Type B pancreatic cell (in vitro differentiated cells): ENCODE results near the gene LRRFIP1. TPM values are rescaled to one million over a fixed set of nuclear protein-coding genes. Genes with fewer than 3 reads are reported as not detected.
A peak's percentile ranks its signal among the peaks of the same experiment; 100 is the strongest.

Source experiments
- DNase-seq: peaks from one replicate; pipeline ENCODE4 v3.0.0; 2021; ENCODE audit warnings: mixed read lengths; ENCODE audit not compliant: unreplicated experiment; ENCODE audit errors: extremely low spot score
- H3K27ac Mint-ChIP-seq: 2 replicates; pipeline ENCODE4 v1.8.0; 2021; ENCODE audit warnings: mild to moderate bottlenecking, mixed read lengths
- H3K27me3 Mint-ChIP-seq: 2 replicates; pipeline ENCODE4 v1.8.0; 2021; ENCODE audit warnings: mixed read lengths
- H3K36me3 Mint-ChIP-seq: 2 replicates; pipeline ENCODE4 v1.8.0; 2021; ENCODE audit warnings: mixed read lengths
- H3K4me1 Mint-ChIP-seq: one replicate; pipeline ENCODE4 v1.8.0; 2021; ENCODE audit warnings: mixed read lengths; ENCODE audit not compliant: unreplicated experiment
- H3K4me3 Mint-ChIP-seq: 2 replicates; pipeline ENCODE4 v1.8.0; 2021; ENCODE audit warnings: mild to moderate bottlenecking, mixed read lengths
- H3K9me3 Mint-ChIP-seq: 2 replicates; pipeline ENCODE4 v1.8.0; 2021; ENCODE audit warnings: mixed read lengths
- CTCF ChIP-seq: fragments of 200-600 bp; sonication (generic); conservative IDR thresholded peaks from 2 replicates; pipeline ENCODE4 v1.5.0; 2021; ENCODE audit warnings: antibody characterized with exemption, mild to moderate bottlenecking
- total RNA-seq: library from RNA; stranded (reverse); gene quantifications from 2 replicates; pipeline ENCODE4 v1.2.1, GENCODE V29; 2021; ENCODE audit warnings: low replicate concordance

LRRFIP1 gene
- total RNA-seq, 1 donor from 2014 or later, result 53.8 TPM

DNA sequence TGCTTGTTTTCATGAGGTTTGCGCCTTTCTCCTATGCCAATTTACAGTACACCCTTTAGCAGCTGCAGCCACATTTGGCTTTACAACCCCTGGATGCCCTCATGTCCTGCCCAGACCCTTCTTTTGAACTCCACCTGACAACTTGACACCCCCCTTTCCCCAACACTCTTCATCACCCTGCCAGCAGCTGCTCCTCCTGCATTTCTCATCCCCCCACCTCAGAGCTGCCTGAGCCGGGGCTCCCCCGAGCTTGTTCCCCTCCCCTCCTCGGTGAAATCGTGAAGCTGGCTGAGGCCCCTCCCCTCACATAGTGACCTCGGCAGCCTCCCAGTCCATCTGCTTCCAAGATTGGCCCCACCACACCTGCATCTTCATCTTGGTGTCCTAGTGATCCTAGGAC, 40.5 kb downstream of the LRRFIP1 start:
- TF ChIP-seq CTCF, result no peak
- peak overlapping the region; percentile 19 for H3K27ac Mint-ChIP-seq
- no peaks in the 10 kb centered on the region for H3K9me3 Mint-ChIP-seq
- peaks cover 54% of the 10 kb centered on the region for H3K4me1 Mint-ChIP-seq
- no peaks in the 10 kb centered on the region for H3K27me3 Mint-ChIP-seq
- DNase-seq, result no peak
- no peak overlapping the region for H3K4me3 Mint-ChIP-seq
- H3K36me3 Mint-ChIP-seq, result peaks cover 7% of the 10 kb centered on the region

DNA sequence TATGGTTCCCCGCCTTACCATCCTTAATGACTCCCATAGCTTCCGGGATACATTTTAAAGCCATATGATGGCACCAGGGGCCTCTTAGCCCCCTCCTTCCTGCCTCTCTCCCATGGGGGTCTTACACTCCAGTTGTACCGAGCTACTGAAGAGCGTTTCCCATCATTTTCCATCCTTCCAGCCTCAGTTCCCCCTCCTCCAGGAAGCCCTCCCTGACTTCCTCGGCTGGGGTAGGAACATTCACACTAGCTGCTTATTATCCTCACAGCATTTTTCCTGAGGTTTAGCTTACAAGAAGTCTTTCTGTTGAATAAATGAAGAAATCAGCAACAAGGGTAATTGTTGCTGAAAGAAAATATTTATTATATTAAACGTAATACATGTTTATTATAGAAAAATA, 41.1 kb downstream of the LRRFIP1 start:
- no peaks in the 10 kb centered on the region for H3K9me3 Mint-ChIP-seq
- no peak for TF ChIP-seq CTCF
- no peak for DNase-seq
- peaks cover 50% of the 10 kb centered on the region for H3K4me1 Mint-ChIP-seq
- peaks cover 7% of the 10 kb centered on the region for H3K36me3 Mint-ChIP-seq
- no peaks in the 10 kb centered on the region for H3K27me3 Mint-ChIP-seq
- H3K4me3 Mint-ChIP-seq, result no peak overlapping the region
- no peak overlapping the region for H3K27ac Mint-ChIP-seq

GRCh38 chr2:237669283-237669627, 41.9 kb downstream of the LRRFIP1 start:
- no peaks in the 10 kb centered on the region for H3K9me3 Mint-ChIP-seq
- TF ChIP-seq CTCF, result no peak
- H3K4me1 Mint-ChIP-seq, result peaks cover 53% of the 10 kb centered on the region
- H3K36me3 Mint-ChIP-seq, result peaks cover 7% of the 10 kb centered on the region
- peak overlapping the region; percentile 15 for H3K4me3 Mint-ChIP-seq
- peak overlapping the region; percentile 30 for H3K27ac Mint-ChIP-seq
- no peaks in the 10 kb centered on the region for H3K27me3 Mint-ChIP-seq
- DNase-seq, result no peak

DNA sequence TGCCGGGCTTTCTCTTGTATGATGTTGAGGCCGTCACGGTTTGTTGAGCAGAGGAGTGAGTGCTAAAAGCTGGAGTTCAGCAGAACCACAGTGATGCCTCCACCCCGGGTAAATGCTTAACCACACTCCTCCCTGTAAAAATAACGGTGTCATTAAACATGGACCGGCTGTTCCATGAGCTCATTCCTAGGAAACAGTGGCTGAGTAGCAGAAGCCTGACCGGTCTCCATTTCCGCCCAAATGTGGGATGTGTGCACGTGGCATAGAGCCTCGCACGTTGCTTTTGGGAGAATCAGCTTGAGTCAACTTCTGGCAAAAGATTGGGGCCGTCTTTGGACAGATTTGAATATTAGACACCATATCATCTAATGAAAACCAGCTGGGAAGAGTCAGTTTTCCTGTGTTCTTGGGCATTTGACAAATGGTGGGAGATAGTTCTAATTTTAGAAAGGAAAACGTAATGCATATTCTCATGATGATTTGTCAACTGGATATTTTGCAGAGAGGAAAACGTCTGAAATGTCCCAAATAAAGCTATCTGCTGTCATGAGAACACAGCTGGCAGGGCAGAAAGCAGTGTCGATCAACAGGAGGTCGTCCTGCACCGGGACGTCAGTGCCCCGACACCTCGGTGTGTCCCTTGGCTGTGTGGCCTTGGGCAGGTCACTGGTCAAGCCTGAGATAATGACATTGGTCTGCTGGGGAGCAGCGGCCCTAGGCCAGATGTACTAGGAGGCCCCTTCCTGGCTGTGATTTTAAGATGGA, 42.4 kb downstream of the LRRFIP1 start:
- TF ChIP-seq CTCF, result no peak
- Mint-ChIP-seq H3K4me1 (peaks cover 58% of the 10 kb centered on the region), H3K27ac (peak overlapping the region; percentile 30), H3K9me3 (no peaks in the 10 kb centered on the region), H3K36me3 (peaks cover 7% of the 10 kb centered on the region), H3K27me3 (no peaks in the 10 kb centered on the region), H3K4me3 (peak overlapping the region; percentile 15)
- DNase-seq, result no peak

DNA sequence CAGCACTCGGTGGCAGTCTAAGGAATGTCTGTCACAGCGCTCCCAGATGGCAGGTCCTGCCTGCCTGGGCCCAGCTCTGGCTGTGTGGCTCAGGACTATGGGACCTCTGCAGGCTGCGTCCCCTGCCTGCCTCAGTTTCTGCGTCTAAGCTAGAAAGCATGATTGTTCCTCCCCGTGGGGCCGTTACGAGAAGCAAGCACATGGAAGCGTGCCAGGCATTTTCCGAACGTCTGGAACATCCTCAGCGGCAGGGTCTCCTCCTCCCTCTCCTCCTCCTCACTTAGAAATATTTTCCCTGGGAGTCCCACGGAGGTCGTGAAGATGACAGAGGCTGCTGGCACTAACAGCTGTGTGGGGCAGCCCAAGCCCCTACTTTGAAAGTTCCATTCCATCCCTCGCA, 43.3 kb downstream of the LRRFIP1 start:
- Mint-ChIP-seq H3K4me1 (peaks cover 67% of the 10 kb centered on the region), H3K9me3 (no peaks in the 10 kb centered on the region)
- TF ChIP-seq CTCF, result no peak

More for the DNA sequence above, 43.3 kb downstream of the LRRFIP1 start:
- Mint-ChIP-seq H3K36me3 (peaks cover 7% of the 10 kb centered on the region), H3K27me3 (no peaks in the 10 kb centered on the region), H3K4me3 (no peak overlapping the region), H3K27ac (no peak overlapping the region)
- DNase-seq, result no peak
